Muscle layer of duodenum (tissue), 2 donors: Measurements from ENCODE around the gene OPCML.

ENCODE experiments used
- H3K27ac ChIP-seq: one replicate; pipeline ENCODE4 v1.7.0; 2013; ENCODE audit warnings: mild to moderate bottlenecking, low read length
- H3K27me3 ChIP-seq: one replicate; pipeline ENCODE4 v1.7.0; 2013; ENCODE audit warnings: low read depth, mild to moderate bottlenecking, control low read depth, low read length
- H3K36me3 ChIP-seq, 2 donors: one replicate each; pipeline ENCODE4 v1.7.0; 2013; ENCODE audit warnings: low read length in 2 of 2, control low read depth in 1 of 2, mild to moderate bottlenecking in 1 of 2; ENCODE audit not compliant: insufficient read depth in 2 of 2, control insufficient read depth in 1 of 2
- H3K4me1 ChIP-seq, 2 donors: one replicate each; pipeline ENCODE4 v1.7.0; 2013; ENCODE audit warnings: low read length in 2 of 2, mild to moderate bottlenecking in 2 of 2, control low read depth in 1 of 2, moderate library complexity in 1 of 2; ENCODE audit not compliant: insufficient read depth in 2 of 2, control insufficient read depth in 1 of 2
- H3K4me3 ChIP-seq, 2 donors: one replicate each; pipeline ENCODE4 v1.7.0; 2013; ENCODE audit warnings: low read length in 2 of 2, low read depth in 1 of 2, mild to moderate bottlenecking in 1 of 2
- H3K9me3 ChIP-seq, 2 donors: one replicate each; pipeline ENCODE4 v1.7.0; 2013; ENCODE audit warnings: low read length in 2 of 2, control low read depth in 1 of 2, mild to moderate bottlenecking in 1 of 2; ENCODE audit not compliant: control insufficient read depth in 1 of 2
- donor health status: healthy.

Gene OPCML

GRCh38 chr11:132691848-132692550, 840.3 kb downstream of the OPCML start:
- Histone ChIP-seq H3K27me3 (no peaks in the 10 kb centered on the region), H3K9me3 (no peaks in the 10 kb centered on the region), H3K4me3 (no peak overlapping the region), H3K27ac (no peak overlapping the region), H3K4me1 (no peaks in the 10 kb centered on the region), H3K36me3 (no peaks in the 10 kb centered on the region)

- Histone ChIP-seq H3K9me3 (no peaks in the 10 kb centered on the region), H3K4me1 (no peaks in the 10 kb centered on the region), H3K27me3 (no peaks in the 10 kb centered on the region), H3K27ac (no peak overlapping the region), H3K4me3 (no peak overlapping the region), H3K36me3 (no peaks in the 10 kb centered on the region)
Measured at GRCh38 chr11:132686886-132687285, 845.4 kb downstream of the OPCML start.

- Histone ChIP-seq H3K27me3 (no peaks in the 10 kb centered on the region), H3K27ac (no peak overlapping the region), H3K4me1 (no peaks in the 10 kb centered on the region), H3K4me3 (no peak overlapping the region), H3K36me3 (no peaks in the 10 kb centered on the region), H3K9me3 (peaks cover 0 to 6% of the 10 kb centered on the region in 2 donors)
Measured at GRCh38 chr11:132685174-132685611, 847.1 kb downstream of the OPCML start.

GRCh38 chr11:132683602-132684001, 848.7 kb downstream of the OPCML start:
- Histone ChIP-seq H3K9me3 (peaks cover 0 to 6% of the 10 kb centered on the region in 2 donors), H3K4me1 (no peaks in the 10 kb centered on the region), H3K4me3 (no peak overlapping the region), H3K36me3 (no peaks in the 10 kb centered on the region), H3K27me3 (no peaks in the 10 kb centered on the region), H3K27ac (no peak overlapping the region)

GRCh38 chr11:132681971-132682370, 850.3 kb downstream of the OPCML start:
- H3K27ac ChIP-seq = no peak overlapping the region
- no peak overlapping the region for H3K4me3 ChIP-seq
- no peaks in the 10 kb centered on the region for H3K4me1 ChIP-seq
- no peaks in the 10 kb centered on the region for H3K36me3 ChIP-seq
- peaks cover 0 to 12% of the 10 kb centered on the region in 2 donors for H3K9me3 ChIP-seq
- H3K27me3 ChIP-seq = no peaks in the 10 kb centered on the region

GRCh38 chr11:132680584-132680983, 851.7 kb downstream of the OPCML start:
- no peaks in the 10 kb centered on the region for H3K36me3 ChIP-seq
- H3K9me3 ChIP-seq = peaks cover 0 to 12% of the 10 kb centered on the region in 2 donors
- no peaks in the 10 kb centered on the region for H3K27me3 ChIP-seq
- H3K4me3 ChIP-seq = no peak overlapping the region
- no peak overlapping the region for H3K27ac ChIP-seq
- no peaks in the 10 kb centered on the region for H3K4me1 ChIP-seq

GRCh38 chr11:132674151-132674550, 858.1 kb downstream of the OPCML start:
- no peaks in the 10 kb centered on the region for H3K36me3 ChIP-seq
- no peaks in the 10 kb centered on the region for H3K27me3 ChIP-seq
- H3K9me3 ChIP-seq = peaks cover 0 to 6% of the 10 kb centered on the region in 2 donors
- H3K4me1 ChIP-seq = no peaks in the 10 kb centered on the region
- H3K4me3 ChIP-seq = no peak overlapping the region
- H3K27ac ChIP-seq = no peak overlapping the region

- no peaks in the 10 kb centered on the region for H3K9me3 ChIP-seq
- H3K36me3 ChIP-seq = no peaks in the 10 kb centered on the region
- no peak overlapping the region for H3K4me3 ChIP-seq
- no peaks in the 10 kb centered on the region for H3K4me1 ChIP-seq
- H3K27me3 ChIP-seq = no peaks in the 10 kb centered on the region
- H3K27ac ChIP-seq = no peak overlapping the region
Measured at GRCh38 chr11:132671851-132672370, 860.4 kb downstream of the OPCML start.

- H3K4me3 ChIP-seq = no peak overlapping the region
- H3K36me3 ChIP-seq = no peaks in the 10 kb centered on the region
- no peaks in the 10 kb centered on the region for H3K27me3 ChIP-seq
- no peaks in the 10 kb centered on the region for H3K4me1 ChIP-seq
- H3K9me3 ChIP-seq = no peaks in the 10 kb centered on the region
- no peak overlapping the region for H3K27ac ChIP-seq
Measured at GRCh38 chr11:132670921-132671675, 861.2 kb downstream of the OPCML start.

- Histone ChIP-seq H3K4me3 (no peak overlapping the region), H3K36me3 (no peaks in the 10 kb centered on the region), H3K27me3 (no peaks in the 10 kb centered on the region), H3K9me3 (no peaks in the 10 kb centered on the region), H3K27ac (no peak overlapping the region), H3K4me1 (no peaks in the 10 kb centered on the region)
Measured at GRCh38 chr11:132669949-132670348, 862.4 kb downstream of the OPCML start.

- H3K9me3 ChIP-seq = no peaks in the 10 kb centered on the region
- H3K27ac ChIP-seq = no peak overlapping the region
- no peaks in the 10 kb centered on the region for H3K4me1 ChIP-seq
- no peaks in the 10 kb centered on the region for H3K36me3 ChIP-seq
- H3K4me3 ChIP-seq = no peak overlapping the region
- H3K27me3 ChIP-seq = no peaks in the 10 kb centered on the region
Measured at GRCh38 chr11:132665205-132665604, 867.1 kb downstream of the OPCML start.
